Smooth muscle cell (in vitro differentiated cells): ENCODE data around the gene ABHD15. TPM values are rescaled to one million over a fixed set of nuclear protein-coding genes. Genes with fewer than 3 reads are reported as not detected.

Source experiments
- DNase-seq: peaks from one replicate; lab custom pipeline; 2025; ENCODE audit not compliant: unreplicated experiment; lab: John Stamatoyannopoulos, UW
- H2AFZ ChIP-seq: fragments of 200-600 bp; sonication (generic); 2 replicates; pipeline ENCODE4 v1.6.0; 2016; ENCODE audit warnings: antibody characterized with exemption, low read depth, mild to moderate bottlenecking
- H3F3A ChIP-seq: fragments of 200-600 bp; sonication (generic); 2 replicates; pipeline ENCODE4 v1.6.0; 2017; ENCODE audit warnings: antibody characterized with exemption, low read depth
- H3K27ac ChIP-seq: fragments of 200-600 bp; sonication (generic); 2 replicates; pipeline ENCODE4 v1.5.1; 2016; ENCODE audit warnings: low read depth, mild to moderate bottlenecking
- H3K27me3 ChIP-seq: fragments of 200-600 bp; sonication (generic); 2 replicates; pipeline ENCODE4 v1.6.1; 2016; ENCODE audit warnings: low read depth, mild to moderate bottlenecking
- H3K36me3 ChIP-seq: fragments of 200-600 bp; sonication (generic); 2 replicates; pipeline ENCODE4 v1.5.1; 2016; ENCODE audit warnings: low read depth
- H3K4me1 ChIP-seq: fragments of 200-600 bp; sonication (generic); 2 replicates; pipeline ENCODE4 v1.5.1; 2016; ENCODE audit warnings: low read depth
- H3K4me2 ChIP-seq: fragments of 200-600 bp; sonication (generic); 2 replicates; pipeline ENCODE4 v1.6.0; 2016; ENCODE audit warnings: mild to moderate bottlenecking
- H3K4me3 ChIP-seq: fragments of 200-600 bp; sonication (generic); 2 replicates; pipeline ENCODE4 v1.5.1; 2016; ENCODE audit warnings: mild to moderate bottlenecking
- H3K79me2 ChIP-seq: fragments of 200-600 bp; sonication (generic); 2 replicates; pipeline ENCODE4 v1.6.0; 2016; ENCODE audit warnings: low read depth, mild to moderate bottlenecking
- H3K9ac ChIP-seq: fragments of 200-600 bp; sonication (generic); 2 replicates; pipeline ENCODE4 v1.6.0; 2016; ENCODE audit warnings: low read depth
- H3K9me3 ChIP-seq: fragments of 200-600 bp; sonication (generic); replicated peaks from 2 replicates; pipeline ENCODE4 v1.5.1; 2016; ENCODE audit warnings: low read depth
- H4K20me1 ChIP-seq: fragments of 200-600 bp; sonication (generic); 2 replicates; pipeline ENCODE4 v1.6.0; 2016; ENCODE audit warnings: low read depth
- WGBS: methylation state at CpG from one replicate; pipeline ENCODE4 v1.1.7; 2016; ENCODE audit warnings: low lambda C conversion rate; 5-methylcytosine and 5-hydroxymethylcytosine counted together
- polyA plus RNA-seq: library from polyadenylated mRNA; unstranded; fragments of >200 nt; fragmentation: Nextera tagmentation; extraction: Ambion mirVana; gene quantifications from 2 replicates; pipeline ENCODE4 v1.2.1, GENCODE V29; 2016
- total RNA-seq: library from RNA; depleted of rRNA; stranded (reverse); fragments of >200 nt; gene quantifications from 2 replicates; pipeline ENCODE4 v1.2.3, GENCODE V29; 2014
- TF ChIP-seq, protein P1 (sequence below): fragments of 200-600 bp; sonication (generic); IDR thresholded peaks from 2 replicates; pipeline ENCODE4 v1.5.1; 2017; ENCODE audit warnings: borderline replicate concordance, mild to moderate bottlenecking, antibody characterized with exemption; ENCODE audit not compliant: insufficient read depth, poor library complexity, severe bottlenecking

Gene ABHD15
- total and polyA plus RNA-seq, 2 experiments from 2014 or later = 5.0 to 7.4 TPM

DNA sequence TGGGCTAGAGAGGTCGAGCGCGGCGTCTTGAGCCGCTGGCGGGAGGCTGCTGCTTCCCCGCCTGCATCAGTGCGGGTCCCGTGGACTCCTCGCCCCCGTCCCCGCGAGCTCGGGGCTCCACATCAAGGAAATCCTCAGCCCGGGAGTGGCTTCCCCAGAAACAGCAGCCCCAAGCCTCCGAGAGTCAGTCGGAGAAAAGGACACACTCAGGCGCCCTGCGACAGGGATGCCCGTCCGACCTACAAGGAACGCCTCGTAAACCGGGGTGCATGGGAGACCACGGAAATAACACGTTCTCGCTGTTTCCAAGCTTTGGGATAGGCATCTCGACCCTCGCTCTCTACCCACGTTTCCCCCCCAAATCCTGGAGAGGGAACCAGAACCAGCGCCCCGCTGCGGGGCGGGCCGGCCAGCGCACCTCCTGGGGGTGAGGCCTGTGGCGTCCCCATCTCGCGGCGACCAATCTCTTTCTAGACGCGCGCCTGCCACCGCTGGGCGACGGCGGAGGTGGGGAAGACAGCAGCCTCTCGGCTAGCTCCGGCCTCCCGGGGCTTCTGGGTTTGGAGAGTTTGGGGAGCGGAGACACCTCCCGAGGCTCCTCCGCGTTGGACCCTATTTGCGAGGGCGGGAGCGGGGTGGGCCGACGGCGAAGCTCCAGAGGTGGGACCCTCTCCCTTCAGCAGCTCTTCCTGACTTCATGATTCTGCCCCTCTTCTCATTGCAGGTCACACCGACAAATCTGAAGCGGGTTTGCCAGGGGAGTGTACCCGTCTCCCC, 905 bp upstream of the ABHD15 start:
- H3K4me1 ChIP-seq = peaks cover 27% of the 10 kb centered on the region
- H3K9ac ChIP-seq = peak overlapping the region; percentile 4
- peak; percentile 59 for DNase-seq
- 1% methylated on average over 55 of the region's 63 CpGs for WGBS
- TF ChIP-seq, protein P1, sequence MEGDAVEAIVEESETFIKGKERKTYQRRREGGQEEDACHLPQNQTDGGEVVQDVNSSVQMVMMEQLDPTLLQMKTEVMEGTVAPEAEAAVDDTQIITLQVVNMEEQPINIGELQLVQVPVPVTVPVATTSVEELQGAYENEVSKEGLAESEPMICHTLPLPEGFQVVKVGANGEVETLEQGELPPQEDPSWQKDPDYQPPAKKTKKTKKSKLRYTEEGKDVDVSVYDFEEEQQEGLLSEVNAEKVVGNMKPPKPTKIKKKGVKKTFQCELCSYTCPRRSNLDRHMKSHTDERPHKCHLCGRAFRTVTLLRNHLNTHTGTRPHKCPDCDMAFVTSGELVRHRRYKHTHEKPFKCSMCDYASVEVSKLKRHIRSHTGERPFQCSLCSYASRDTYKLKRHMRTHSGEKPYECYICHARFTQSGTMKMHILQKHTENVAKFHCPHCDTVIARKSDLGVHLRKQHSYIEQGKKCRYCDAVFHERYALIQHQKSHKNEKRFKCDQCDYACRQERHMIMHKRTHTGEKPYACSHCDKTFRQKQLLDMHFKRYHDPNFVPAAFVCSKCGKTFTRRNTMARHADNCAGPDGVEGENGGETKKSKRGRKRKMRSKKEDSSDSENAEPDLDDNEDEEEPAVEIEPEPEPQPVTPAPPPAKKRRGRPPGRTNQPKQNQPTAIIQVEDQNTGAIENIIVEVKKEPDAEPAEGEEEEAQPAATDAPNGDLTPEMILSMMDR = peak; percentile 21
- peak overlapping the region; percentile 20 for H3K27ac ChIP-seq
- H3K79me2 ChIP-seq = peaks cover 7% of the 10 kb centered on the region
- H3K27me3 ChIP-seq = peaks cover 14% of the 10 kb centered on the region
- H3K9me3 ChIP-seq = no peaks in the 10 kb centered on the region
- H4K20me1 ChIP-seq = no peaks in the 10 kb centered on the region
- peak overlapping the region; percentile 67 for H3K4me3 ChIP-seq
- peak overlapping the region; percentile 91 for H2AFZ ChIP-seq
- peak overlapping the region; percentile 91 for H3K4me2 ChIP-seq
- H3F3A ChIP-seq = peaks cover 7% of the 10 kb centered on the region
- H3K36me3 ChIP-seq = no peaks in the 10 kb centered on the region

DNA sequence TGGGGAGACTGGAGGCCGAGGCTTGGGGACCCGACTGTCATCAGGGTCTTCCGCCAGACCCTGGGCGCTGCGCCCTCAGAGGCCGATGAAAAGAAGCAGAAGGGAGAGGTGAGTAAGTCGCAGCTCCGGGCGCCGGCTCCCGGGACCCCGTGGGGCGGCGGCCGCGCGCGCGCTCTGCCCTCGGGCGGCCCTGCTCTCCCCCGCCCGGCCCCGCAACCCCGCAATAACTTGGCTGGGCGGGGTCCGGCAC, 392 bp upstream of the ABHD15 start:
- no peaks in the 10 kb centered on the region for H3K36me3 ChIP-seq
- H3K9me3 ChIP-seq = no peaks in the 10 kb centered on the region
- H3K4me3 ChIP-seq = peak overlapping the region; percentile 67
- H3K9ac ChIP-seq = peak overlapping the region; percentile 4
- no peaks in the 10 kb centered on the region for H4K20me1 ChIP-seq
- peak overlapping the region; percentile 91 for H2AFZ ChIP-seq
- TF ChIP-seq, protein P1 = no peak
- no peak for DNase-seq
- H3K27ac ChIP-seq = peak overlapping the region; percentile 20
- peak overlapping the region; percentile 91 for H3K4me2 ChIP-seq
- under 1% methylated on average over 22 of the region's 27 CpGs for WGBS
- H3K79me2 ChIP-seq = peaks cover 7% of the 10 kb centered on the region
- H3K27me3 ChIP-seq = peaks cover 14% of the 10 kb centered on the region
- peaks cover 22% of the 10 kb centered on the region for H3K4me1 ChIP-seq
- peaks cover 7% of the 10 kb centered on the region for H3F3A ChIP-seq

DNA sequence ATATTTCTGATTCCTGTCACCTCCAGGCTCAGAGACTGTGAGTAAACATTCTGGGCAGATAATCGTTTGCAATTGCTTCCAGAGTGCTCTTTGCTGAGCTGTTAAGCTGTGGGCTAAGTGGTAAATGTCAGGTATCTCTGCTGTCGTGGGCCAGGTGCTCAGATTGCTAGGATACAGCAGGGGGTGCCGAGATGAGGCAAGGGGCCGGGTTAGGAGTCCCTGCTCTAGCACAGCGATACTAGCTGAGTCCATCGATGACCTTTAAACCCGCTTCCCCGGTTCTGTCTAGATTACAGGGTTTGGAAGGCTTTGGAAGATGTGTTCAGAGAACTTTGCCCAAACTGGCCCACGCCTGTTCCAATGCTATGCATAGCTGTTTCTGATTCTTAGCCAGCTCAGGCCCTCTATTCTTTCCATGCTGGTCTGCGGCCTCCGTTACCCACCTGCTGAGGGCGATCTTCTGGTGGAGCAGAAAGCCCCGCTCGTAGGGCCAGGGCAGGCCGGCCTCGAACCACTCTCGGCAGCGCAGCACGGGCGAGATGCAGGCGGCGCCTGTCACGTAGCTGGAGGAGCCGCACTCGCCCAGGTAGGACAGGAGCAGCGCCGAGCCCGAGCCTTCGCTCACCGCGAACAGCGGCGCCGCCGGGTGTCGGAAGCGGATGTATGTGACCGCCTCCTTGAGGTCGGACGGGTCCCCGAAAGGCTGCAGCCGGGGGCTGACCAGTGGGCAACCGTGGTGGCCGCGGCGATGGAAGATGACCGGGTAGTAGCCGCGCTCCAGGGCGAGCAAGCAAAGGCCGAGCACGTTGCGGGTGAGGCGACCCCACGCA, 979 bp downstream of the ABHD15 start:
- Histone ChIP-seq H3K4me1 (peaks cover 22% of the 10 kb centered on the region), H3K9me3 (no peaks in the 10 kb centered on the region), H3K79me2 (peaks cover 4% of the 10 kb centered on the region), H3K4me3 (peak overlapping the region; percentile 67), H3K27me3 (peaks cover 14% of the 10 kb centered on the region), H3K9ac (no peak overlapping the region), H3K27ac (no peak overlapping the region), H3F3A (peaks cover 7% of the 10 kb centered on the region), H3K36me3 (no peaks in the 10 kb centered on the region), H3K4me2 (peak overlapping the region; percentile 91), H4K20me1 (no peaks in the 10 kb centered on the region), H2AFZ (no peak overlapping the region)
- TF ChIP-seq, protein P1 = peak; percentile 10
- 11% methylated on average over 54 of the region's 55 CpGs for WGBS
- DNase-seq = no peak
